Measurements from ENCODE around the gene JAM2.

The JAM2 gene

DNA sequence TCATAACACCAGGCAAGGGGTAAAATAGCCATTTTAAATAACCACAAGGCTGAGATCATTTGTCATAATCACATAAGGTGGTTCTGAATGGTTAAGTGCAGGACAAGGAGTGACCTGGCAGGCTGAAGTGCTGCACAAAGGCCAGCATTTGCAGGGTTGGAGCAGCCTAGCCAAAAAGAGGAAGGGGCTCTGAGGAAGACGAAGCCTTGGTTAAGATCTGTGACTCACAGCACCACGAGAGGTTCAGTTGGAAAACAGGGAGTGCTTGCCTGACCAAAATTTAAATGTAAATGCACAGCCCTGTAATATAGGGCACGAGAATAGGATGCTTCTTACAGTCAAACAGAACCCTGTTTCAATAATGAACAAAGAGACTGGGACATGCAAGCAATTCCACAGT lies 83.6 kb downstream of the JAM2 start:
- DNase-seq, result no peak

DNA sequence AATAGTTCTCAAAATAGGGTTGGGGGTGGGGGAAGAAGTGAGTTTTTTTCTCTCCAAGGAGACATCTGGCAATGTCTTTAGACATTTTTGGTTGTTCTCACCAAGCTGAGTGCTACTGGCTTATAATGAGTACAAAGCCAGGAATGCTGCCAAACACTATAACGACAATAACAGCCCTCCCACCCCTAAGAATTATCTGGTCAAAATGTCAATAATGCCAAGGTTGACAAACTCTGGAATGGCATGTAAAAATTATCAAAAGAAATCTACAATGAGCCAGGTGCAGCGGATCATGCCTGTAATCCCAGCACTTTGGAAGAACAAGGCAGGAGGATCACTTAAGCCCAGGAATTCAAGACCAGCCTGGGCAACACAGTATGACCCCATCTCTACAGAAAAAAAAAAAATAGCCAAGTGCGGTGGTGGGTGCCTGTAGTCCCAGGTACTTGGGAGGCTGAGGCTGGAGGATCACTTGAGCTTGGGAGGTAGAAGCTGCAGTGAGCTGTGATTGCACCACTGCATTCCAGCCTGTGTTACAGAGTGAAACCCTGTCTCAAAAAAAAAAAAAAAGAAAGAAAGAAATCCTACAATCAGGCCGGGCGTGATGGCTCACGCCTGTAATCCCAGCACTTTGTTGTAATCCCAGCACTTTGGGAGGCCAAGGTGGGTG lies 93.2 kb downstream of the JAM2 start:
- no peak for DNase-seq

GRCh38 chr21:25733859-25734653 lies 95.0 kb downstream of the JAM2 start:
- DNase-seq, result peak; percentile 9

- no peak for DNase-seq
Measured at GRCh38 chr21:25734654-25734903, 95.5 kb downstream of the JAM2 start.

- peak; percentile 98 for DNase-seq
Measured at GRCh38 chr21:25734904-25735645, 96.0 kb downstream of the JAM2 start, which contains the start of the genes ATP5PF and GABPA. Gene ATP5PF, minus strand, starts transcription at chr21:25734904. Its CDS starts 5,110 bp downstream, at chr21:25729794. Gene GABPA, plus strand, starts transcription at chr21:25734972. Its CDS starts 6,627 bp downstream, at chr21:25741599.

GRCh38 chr21:25735646-25736597 lies 96.9 kb downstream of the JAM2 start:
- DNase-seq, result peak; percentile 60

- DNase-seq, result no peak
Measured at GRCh38 chr21:25737421-25737820, 98.4 kb downstream of the JAM2 start.

DNA sequence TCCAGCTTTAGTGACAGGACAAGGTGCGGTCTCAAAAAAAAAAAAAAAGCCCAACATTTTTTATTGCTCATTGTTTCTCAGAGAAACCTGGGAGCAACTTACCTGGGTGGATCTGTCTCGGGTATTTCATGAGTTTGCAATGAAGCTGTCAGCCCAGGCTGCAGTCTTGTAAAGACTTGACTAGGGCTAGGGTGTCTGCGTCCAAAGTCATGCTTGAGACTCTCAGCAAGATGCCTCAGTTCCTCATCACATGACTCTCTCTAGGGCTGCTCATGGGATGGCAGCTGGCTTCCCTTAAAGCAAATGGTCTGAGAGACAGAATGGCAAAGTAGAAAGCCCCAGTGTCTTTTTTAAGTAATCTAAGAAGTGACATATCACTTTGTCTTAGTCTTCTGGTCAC lies 103.8 kb downstream of the JAM2 start:
- DNase-seq, result no peak

GRCh38 chr21:25744854-25745253 lies 105.8 kb downstream of the JAM2 start:
- no peak for DNase-seq

GRCh38 chr21:25750085-25750484 lies 111.0 kb downstream of the JAM2 start:
- no peak for DNase-seq

GRCh38 chr21:25752416-25752815 lies 113.4 kb downstream of the JAM2 start:
- no peak for DNase-seq

GRCh38 chr21:25756190-25756932 lies 117.3 kb downstream of the JAM2 start:
- no peak for DNase-seq

DNA sequence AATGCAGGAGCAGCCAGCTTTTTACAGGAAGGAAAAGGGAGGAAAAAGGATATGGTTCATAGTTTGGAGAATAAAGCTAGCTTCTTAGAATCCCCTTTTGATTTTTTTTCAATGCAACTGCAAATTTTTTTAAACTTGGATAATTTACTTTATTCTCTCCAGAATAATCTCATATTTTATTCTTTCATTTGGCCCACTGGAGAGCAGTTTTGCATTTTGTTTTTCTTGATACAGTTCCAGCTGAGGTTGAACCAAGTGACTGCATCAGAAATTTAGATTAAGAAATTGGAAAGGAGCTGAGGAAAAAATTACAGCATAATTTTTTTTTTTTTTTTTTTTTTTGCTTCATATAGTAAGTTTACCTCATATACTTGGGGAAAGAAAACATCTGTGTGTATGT lies 118.5 kb downstream of the JAM2 start:
- no peak for DNase-seq

DNA sequence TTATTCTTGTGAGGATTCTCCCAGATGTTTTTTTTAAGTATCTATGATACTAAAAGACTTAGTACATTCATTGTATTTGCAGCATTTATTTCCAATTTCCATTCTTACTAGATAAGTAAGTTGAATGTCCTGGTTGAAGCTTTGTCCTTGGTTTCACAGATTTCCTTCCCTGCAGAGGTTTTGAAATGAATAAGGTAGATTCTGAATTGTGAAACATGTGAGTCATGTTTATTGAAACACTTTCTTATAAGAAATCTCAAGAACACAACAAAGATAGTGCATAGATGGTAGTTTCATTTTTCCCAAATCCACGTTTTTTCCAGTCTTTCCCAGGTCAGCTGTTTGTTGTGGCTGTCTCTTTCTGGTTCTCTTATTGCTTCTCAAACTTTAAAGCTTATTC lies 120.5 kb downstream of the JAM2 start:
- no peak for DNase-seq

DNA sequence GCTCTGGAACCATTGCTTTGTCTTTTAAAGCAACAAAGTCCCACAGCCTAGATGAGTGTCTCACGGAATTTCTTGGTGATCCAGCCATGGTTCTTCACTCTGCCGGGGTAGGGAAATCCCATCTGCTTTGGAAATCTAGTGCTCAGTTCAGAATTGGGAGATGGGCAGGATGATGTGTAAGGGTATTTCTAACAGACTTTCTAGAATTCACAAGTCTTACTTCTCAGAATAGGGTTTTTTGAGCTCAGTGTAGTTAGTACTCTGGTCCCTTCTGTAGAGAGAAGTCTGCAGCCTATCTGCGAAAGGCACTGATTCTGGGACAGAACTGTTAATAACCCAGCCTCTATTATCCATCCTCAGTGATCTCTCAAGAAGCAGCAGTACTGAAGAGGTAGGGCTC lies 121.0 kb downstream of the JAM2 start:
- no peak for DNase-seq

- no peak for DNase-seq
Measured at GRCh38 chr21:25760677-25761076, 121.6 kb downstream of the JAM2 start.

DNA sequence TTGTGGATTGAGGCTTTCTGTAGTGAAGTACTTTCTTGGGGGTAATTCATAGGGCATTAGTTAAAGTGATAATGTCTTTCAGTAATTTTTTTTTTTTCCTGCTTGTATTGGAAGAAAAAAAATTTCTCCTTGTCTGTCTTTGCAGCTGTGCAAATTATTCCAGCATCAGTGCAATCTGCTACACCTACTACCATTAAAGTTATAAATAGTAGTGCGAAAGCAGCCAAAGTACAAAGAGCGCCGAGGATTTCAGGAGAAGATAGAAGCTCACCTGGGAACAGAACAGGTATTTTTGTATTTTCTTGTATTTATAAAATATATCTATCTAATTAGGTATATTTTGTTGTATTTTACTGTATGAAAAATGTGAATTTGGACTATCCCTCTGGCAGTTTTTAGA lies 125.0 kb downstream of the JAM2 start:
- DNase-seq, result no peak
